IPS DF 6.9 (cell line): ENCODE results near the gene TCEANC2.

Experiments
- DNase-seq: peaks from one replicate; pipeline ENCODE4 v3.0.0-alpha.2; 2013; ENCODE audit warnings: low read depth, low spot score
- H3K27ac ChIP-seq: one replicate; pipeline ENCODE4 v1.5.1; 2013; ENCODE audit warnings: low read length, control low read depth
- H3K27me3 ChIP-seq: 2 replicates; pipeline ENCODE4 v1.6.1; 2013; ENCODE audit warnings: mild to moderate bottlenecking, low read length; ENCODE audit not compliant: control insufficient read depth, insufficient read depth
- H3K36me3 ChIP-seq: 2 replicates; pipeline ENCODE4 v1.6.1; 2013; ENCODE audit warnings: low read length; ENCODE audit not compliant: control insufficient read depth, insufficient read depth
- H3K4me1 ChIP-seq: 2 replicates; pipeline ENCODE4 v1.6.1; 2013; ENCODE audit warnings: low read length; ENCODE audit not compliant: control insufficient read depth, insufficient read depth
- H3K4me3 ChIP-seq: 2 replicates; pipeline ENCODE4 v1.5.1; 2013; ENCODE audit warnings: mild to moderate bottlenecking, low read length
- H3K9me3 ChIP-seq: 2 replicates; pipeline ENCODE4 v1.6.1; 2013; ENCODE audit warnings: low read length, inconsistent platforms; ENCODE audit not compliant: control insufficient read depth, insufficient read depth
- WGBS: extraction: QIAGEN DNeasy Blood & Tissue Kit; methylation state at CpG from one replicate; pipeline ENCODE4 v1.1.7; 2013; ENCODE audit warnings: mixed read lengths, missing lambda C conversion rate; ENCODE audit not compliant: insufficient read length, insufficient coverage; 5-methylcytosine and 5-hydroxymethylcytosine counted together

The TCEANC2 gene

GRCh38 chr1:54135436-54136120 is 82.2 kb downstream of the TCEANC2 start:
- peaks cover 9% of the 10 kb centered on the region for H3K4me1 ChIP-seq
- no peak for DNase-seq
- no peaks in the 10 kb centered on the region for H3K36me3 ChIP-seq
- no peak overlapping the region for H3K4me3 ChIP-seq
- no peaks in the 10 kb centered on the region for H3K27me3 ChIP-seq
- no CpG with 5 or more reads among the region's 5 CpGs for WGBS
- H3K27ac ChIP-seq: no peak overlapping the region
- no peaks in the 10 kb centered on the region for H3K9me3 ChIP-seq

DNA sequence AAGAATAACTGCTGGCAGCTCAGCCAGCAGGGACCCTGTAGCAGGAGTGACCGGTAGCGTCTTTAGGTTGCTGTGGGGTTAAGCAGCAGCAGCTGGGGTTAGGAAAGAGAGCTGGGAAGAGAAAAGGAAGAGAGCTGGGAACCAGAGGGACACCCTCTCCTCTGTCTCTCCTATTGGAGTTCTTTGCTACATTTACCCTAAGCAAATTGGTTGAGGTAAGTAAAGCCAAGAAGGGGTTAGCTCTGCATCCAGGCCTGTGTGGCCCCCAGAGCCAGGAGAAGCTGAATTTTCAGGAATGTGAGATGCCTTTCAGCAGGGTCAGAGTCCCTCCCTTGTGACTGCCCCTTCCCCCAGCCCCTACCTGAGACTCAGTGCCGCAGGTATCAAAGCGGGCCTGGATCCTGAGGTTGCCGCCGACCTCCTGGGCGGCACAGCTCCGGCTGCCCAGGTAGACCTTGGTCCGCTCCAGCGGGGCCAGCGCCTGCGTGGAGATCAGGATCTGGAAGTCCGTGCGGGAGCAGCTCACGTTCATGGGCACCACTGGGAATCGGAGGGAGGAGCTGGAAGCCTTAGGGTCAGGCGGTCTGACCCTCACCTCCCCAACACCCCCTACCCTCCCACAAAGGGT is 83.0 kb downstream of the TCEANC2 start:
- no peak for DNase-seq
- Histone ChIP-seq H3K4me3 (no peak overlapping the region), H3K4me1 (peaks cover 9% of the 10 kb centered on the region), H3K36me3 (no peaks in the 10 kb centered on the region), H3K27me3 (no peaks in the 10 kb centered on the region), H3K9me3 (no peaks in the 10 kb centered on the region), H3K27ac (no peak overlapping the region)
- no CpG with 5 or more reads among the region's 17 CpGs for WGBS

DNA sequence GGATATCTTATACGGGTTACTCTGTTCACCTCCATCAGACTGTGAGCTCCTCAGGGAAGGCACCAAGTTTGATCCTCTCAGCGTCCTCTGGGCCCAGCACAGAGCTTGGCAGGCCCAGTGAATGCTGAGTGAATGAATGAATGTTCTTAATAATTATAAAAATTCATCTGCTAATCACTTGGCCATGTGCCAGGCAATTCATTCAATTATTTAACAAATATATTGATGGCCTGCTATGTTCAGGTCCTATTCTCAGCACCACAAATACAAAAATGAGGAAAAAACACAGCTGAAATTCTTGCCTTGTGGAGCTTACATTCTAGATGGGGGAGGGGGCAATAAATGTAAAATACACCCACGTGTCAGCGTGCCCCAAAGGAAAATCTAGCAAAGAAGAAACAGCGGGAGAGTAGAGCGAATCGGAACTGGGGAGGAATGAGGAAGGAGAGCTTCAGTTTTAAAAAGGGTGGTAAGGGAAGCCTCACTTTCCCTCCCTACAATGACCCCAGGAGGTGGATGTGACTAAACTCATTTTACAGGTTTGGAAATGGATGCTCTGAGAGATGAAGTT is 83.6 kb downstream of the TCEANC2 start:
- no peaks in the 10 kb centered on the region for H3K9me3 ChIP-seq
- DNase-seq: no peak
- WGBS: no CpG with 5 or more reads among the region's 7 CpGs
- H3K4me1 ChIP-seq: peaks cover 9% of the 10 kb centered on the region
- H3K4me3 ChIP-seq: no peak overlapping the region
- no peaks in the 10 kb centered on the region for H3K36me3 ChIP-seq
- no peak overlapping the region for H3K27ac ChIP-seq
- H3K27me3 ChIP-seq: no peaks in the 10 kb centered on the region

DNA sequence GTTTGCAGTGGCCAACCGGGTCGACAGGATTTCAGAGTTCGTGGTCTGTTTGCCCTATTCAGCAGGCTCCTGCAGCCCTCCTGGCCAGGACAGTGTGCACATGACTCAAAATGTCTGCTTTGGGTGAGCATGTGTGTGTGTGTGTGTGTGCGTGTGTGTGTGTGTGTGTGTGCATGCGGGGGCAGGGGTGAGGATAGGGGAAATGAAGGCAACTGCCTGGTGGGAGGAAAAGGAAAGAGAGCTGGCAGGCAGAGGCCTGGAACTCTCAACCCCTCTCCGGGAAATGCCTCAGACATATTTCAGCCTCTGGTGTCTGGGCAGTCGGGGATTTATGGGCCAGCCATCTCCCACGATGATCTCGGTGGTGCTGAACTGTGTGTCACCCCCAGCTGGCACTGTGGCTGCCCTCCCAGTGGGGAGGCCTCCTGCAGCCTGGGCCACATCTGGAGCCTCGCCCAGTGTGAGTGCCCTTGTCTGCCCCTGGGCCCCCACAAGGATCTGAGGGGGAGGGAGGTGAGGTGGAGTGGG is 84.2 kb downstream of the TCEANC2 start:
- no peak for DNase-seq
- Histone ChIP-seq H3K9me3 (no peaks in the 10 kb centered on the region), H3K27me3 (no peaks in the 10 kb centered on the region), H3K4me3 (no peak overlapping the region), H3K36me3 (no peaks in the 10 kb centered on the region), H3K4me1 (peaks cover 9% of the 10 kb centered on the region), H3K27ac (no peak overlapping the region)
- no CpG with 5 or more reads among the region's 10 CpGs for WGBS

DNA sequence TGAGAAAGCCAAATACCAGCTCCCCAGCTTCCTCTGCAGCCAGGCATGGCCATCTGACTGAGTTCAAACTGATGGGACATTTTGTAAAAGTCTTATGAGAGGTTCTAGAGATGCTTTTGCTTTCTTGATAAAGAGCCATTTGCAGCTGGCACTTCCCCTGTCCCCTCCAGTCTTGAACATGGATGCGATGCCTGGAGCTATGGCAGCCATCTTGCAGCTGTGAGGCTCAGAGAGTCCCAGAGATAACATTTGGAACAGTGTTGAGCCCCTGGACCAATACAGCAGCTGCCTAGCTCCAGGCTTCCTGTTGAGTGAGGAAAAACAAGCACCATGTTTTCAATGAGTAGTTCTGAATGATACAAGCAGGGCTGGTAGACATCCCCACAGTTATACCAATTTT is 85.6 kb downstream of the TCEANC2 start:
- WGBS: no CpG with 5 or more reads among the region's 1 CpG
- Histone ChIP-seq H3K4me1 (peaks cover 9% of the 10 kb centered on the region), H3K9me3 (no peaks in the 10 kb centered on the region), H3K36me3 (no peaks in the 10 kb centered on the region), H3K27me3 (no peaks in the 10 kb centered on the region), H3K4me3 (no peak overlapping the region), H3K27ac (no peak overlapping the region)
- DNase-seq: no peak

DNA sequence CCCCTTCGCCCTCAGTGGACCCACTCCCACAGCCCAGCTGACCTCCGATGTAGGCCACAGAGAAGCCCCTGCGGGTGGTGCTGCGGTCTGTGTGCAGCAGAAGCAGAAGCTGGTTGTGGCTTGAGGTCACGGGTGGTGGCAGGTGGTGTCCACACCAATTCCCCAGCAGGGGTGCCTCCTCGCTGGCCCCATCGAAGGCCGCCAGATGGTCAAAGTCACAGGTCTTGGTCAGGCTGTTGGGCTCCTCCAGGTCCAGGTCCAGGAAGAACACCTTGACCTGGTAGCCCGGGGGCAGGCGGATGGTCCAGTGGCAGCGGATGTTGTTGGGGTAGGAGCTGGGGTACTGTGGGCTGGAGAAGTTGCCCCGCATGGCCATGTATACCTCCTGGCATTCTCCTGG is 86.3 kb downstream of the TCEANC2 start:
- WGBS: no CpG with 5 or more reads among the region's 12 CpGs
- Histone ChIP-seq H3K27me3 (no peaks in the 10 kb centered on the region), H3K4me1 (peaks cover 9% of the 10 kb centered on the region), H3K4me3 (no peak overlapping the region; the same call in 1 of the 2 replicates), H3K9me3 (no peaks in the 10 kb centered on the region), H3K36me3 (no peaks in the 10 kb centered on the region), H3K27ac (no peak overlapping the region)
- DNase-seq: no peak

DNA sequence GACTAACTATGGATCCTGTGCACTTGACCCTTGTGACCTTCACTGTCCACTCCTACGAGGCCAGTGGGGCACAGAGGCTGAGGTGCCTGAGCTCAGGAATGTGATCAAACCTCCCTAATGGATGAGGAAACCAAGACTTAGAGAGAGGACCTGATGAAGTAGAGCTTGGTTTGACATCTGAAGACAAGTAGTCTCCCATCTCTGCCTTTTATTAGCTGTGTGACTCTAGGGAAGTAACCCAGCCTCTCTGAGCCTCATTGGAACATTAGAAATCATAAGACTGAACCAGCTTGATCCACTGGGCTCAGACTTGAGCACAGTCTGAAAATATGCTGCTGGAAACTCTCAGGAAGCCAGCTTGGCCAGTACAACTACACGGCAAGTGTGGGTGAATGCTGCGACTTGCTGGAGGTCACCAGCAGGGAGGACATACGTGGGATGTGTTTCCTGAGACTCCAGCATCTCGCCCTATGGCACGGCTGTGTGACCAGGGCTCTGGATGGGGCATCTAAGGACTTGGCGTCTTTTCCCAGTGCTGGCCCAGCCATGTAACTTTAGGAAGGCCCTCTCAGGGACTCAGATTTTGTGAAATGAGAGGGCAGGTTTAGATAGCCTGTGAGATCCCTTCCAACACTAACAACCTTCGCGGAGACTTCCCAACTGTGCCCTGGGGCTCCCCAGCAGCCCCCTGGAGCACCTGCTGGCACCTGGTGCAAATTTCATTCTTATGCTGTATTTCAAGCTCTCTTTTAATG is 88.9 kb downstream of the TCEANC2 start:
- H3K36me3 ChIP-seq: no peaks in the 10 kb centered on the region
- no peak overlapping the region for H3K27ac ChIP-seq
- no peaks in the 10 kb centered on the region for H3K27me3 ChIP-seq
- H3K9me3 ChIP-seq: no peaks in the 10 kb centered on the region
- no CpG with 5 or more reads among the region's 9 CpGs for WGBS
- H3K4me3 ChIP-seq: no peak overlapping the region
- H3K4me1 ChIP-seq: no peaks in the 10 kb centered on the region
- DNase-seq: no peak

DNA sequence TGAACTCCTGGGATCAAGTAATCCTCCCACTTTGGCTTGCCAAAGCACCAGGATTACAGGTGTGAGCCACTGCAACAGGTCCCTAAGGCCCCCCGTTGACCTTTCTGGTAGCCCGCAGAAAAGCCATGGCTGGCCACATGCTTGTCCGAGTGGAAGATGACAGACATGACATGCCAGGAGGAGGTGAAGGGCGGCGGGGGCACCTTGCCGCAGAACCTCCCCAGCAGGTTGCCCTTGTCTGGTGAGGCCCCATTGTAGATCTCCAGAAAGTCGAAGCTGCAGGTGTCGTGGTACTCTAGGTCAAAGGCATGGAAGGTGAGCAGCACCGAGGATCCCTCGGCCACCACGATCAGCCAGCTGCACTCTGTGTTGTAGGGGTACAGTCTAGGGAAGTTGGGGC is 91.0 kb downstream of the TCEANC2 start:
- WGBS: no CpG with 5 or more reads among the region's 11 CpGs
- Histone ChIP-seq H3K9me3 (no peaks in the 10 kb centered on the region), H3K36me3 (no peaks in the 10 kb centered on the region), H3K27me3 (no peaks in the 10 kb centered on the region), H3K4me1 (no peaks in the 10 kb centered on the region), H3K4me3 (no peak overlapping the region), H3K27ac (no peak overlapping the region)
- no peak for DNase-seq

GRCh38 chr1:54149734-54150133 is 96.3 kb downstream of the TCEANC2 start:
- H3K27ac ChIP-seq: no peak overlapping the region
- H3K9me3 ChIP-seq: no peaks in the 10 kb centered on the region
- no peaks in the 10 kb centered on the region for H3K36me3 ChIP-seq
- DNase-seq: no peak
- no peaks in the 10 kb centered on the region; the same call in 1 of the 2 replicates for H3K4me1 ChIP-seq
- WGBS: no CpG with 5 or more reads among the region's 3 CpGs
- H3K4me3 ChIP-seq: no peak overlapping the region
- no peaks in the 10 kb centered on the region; the same call in 1 of the 2 replicates for H3K27me3 ChIP-seq

GRCh38 chr1:54151013-54151412 is 97.6 kb downstream of the TCEANC2 start:
- H3K36me3 ChIP-seq: no peaks in the 10 kb centered on the region
- H3K27ac ChIP-seq: no peak overlapping the region
- no peak for DNase-seq
- no peaks in the 10 kb centered on the region; the same call in 1 of the 2 replicates for H3K4me1 ChIP-seq
- H3K9me3 ChIP-seq: no peaks in the 10 kb centered on the region
- no peaks in the 10 kb centered on the region; the same call in 1 of the 2 replicates for H3K27me3 ChIP-seq
- no CpG with 5 or more reads among the region's 5 CpGs for WGBS
- no peak overlapping the region for H3K4me3 ChIP-seq
